Neural cell (in vitro differentiated cells): ENCODE data around the gene HS6ST1. TPM values are rescaled to one million over a fixed set of nuclear protein-coding genes. Genes with fewer than 3 reads are reported as not detected.

Experiments
- H2AFZ ChIP-seq: fragments of 200-600, 300-800 bp; sonication (generic), shearing (Covaris generic); 2 replicates; pipeline ENCODE4 v1.6.0; 2014; ENCODE audit warnings: low read depth, mild to moderate bottlenecking, antibody characterized with exemption, low read length, moderate library complexity
- H3F3A ChIP-seq: fragments of 200-600 bp; shearing (Covaris generic); 2 replicates; pipeline ENCODE4 v1.6.1; 2016; ENCODE audit warnings: mild to moderate bottlenecking, moderate library complexity, mixed read lengths, antibody characterized with exemption, low read length; ENCODE audit not compliant: insufficient read depth, poor library complexity, severe bottlenecking
- H3K27ac ChIP-seq: fragments of 200-600, 300-800 bp; sonication (generic), shearing (Covaris generic); 2 replicates; pipeline ENCODE4 v1.5.1; 2014; ENCODE audit warnings: mild to moderate bottlenecking, low read length, moderate library complexity
- H3K27me3 ChIP-seq: fragments of 300-800, 200-600 bp; sonication (generic), shearing (Covaris generic); 2 replicates; pipeline ENCODE4 v1.6.0; 2014; ENCODE audit warnings: mild to moderate bottlenecking, low read depth, low read length, moderate library complexity; ENCODE audit not compliant: insufficient read depth
- H3K36me3 ChIP-seq: fragments of 300-800, 200-600 bp; sonication (generic), shearing (Covaris generic); 2 replicates; pipeline ENCODE4 v1.5.1; 2014; ENCODE audit warnings: mild to moderate bottlenecking, antibody characterized with exemption, low read length, moderate library complexity; ENCODE audit not compliant: insufficient read depth
- H3K4me2 ChIP-seq: fragments of 300-800, 200-600 bp; sonication (generic), shearing (Covaris generic); 2 replicates; pipeline ENCODE4 v1.6.0; 2014; ENCODE audit warnings: mild to moderate bottlenecking, low read length
- H3K4me3 ChIP-seq: fragments of 300-800, 200-600 bp; sonication (generic), shearing (Covaris generic); 2 replicates; pipeline ENCODE4 v1.5.1; 2014; ENCODE audit warnings: mild to moderate bottlenecking, low read length, moderate library complexity
- H3K79me2 ChIP-seq: fragments of 200-600 bp; shearing (Covaris generic); replicated peaks from 2 replicates; pipeline ENCODE4 v1.6.0; 2014; ENCODE audit warnings: mild to moderate bottlenecking, low read length, moderate library complexity; ENCODE audit not compliant: insufficient read depth
- H3K9ac ChIP-seq: fragments of 300-800, 200-600 bp; sonication (generic), shearing (Covaris generic); 2 replicates; pipeline ENCODE4 v1.6.1; 2016; ENCODE audit warnings: mild to moderate bottlenecking, low read length, mixed read lengths
- H3K9me2 ChIP-seq: fragments of 200-600 bp; shearing (Covaris generic); 2 replicates; pipeline ENCODE4 v1.6.1; 2016; ENCODE audit warnings: mild to moderate bottlenecking, low read length, mixed read lengths; ENCODE audit not compliant: insufficient read depth
- H3K9me3 ChIP-seq: fragments of 200-600, 300-800 bp; sonication (generic), shearing (Covaris generic); 2 replicates; pipeline ENCODE4 v1.6.1; 2016; ENCODE audit warnings: mild to moderate bottlenecking, mixed run types, low read length, moderate library complexity, mixed read lengths
- H4K20me1 ChIP-seq: fragments of 200-600 bp; shearing (Covaris generic); 2 replicates; pipeline ENCODE4 v1.6.1; 2016; ENCODE audit warnings: mild to moderate bottlenecking, mixed run types; ENCODE audit not compliant: insufficient read depth
- CTCF ChIP-seq: fragments of 450-650 bp; IDR thresholded peaks from 2 replicates; pipeline ENCODE4 v1.5.1; 2014; ENCODE audit warnings: antibody characterized with exemption, mild to moderate bottlenecking, moderate library complexity; ENCODE audit not compliant: poor library complexity, severe bottlenecking
- EP300 ChIP-seq: fragments of 450-650 bp; conservative IDR thresholded peaks from 2 replicates; pipeline ENCODE4 v1.6.1; 2014; ENCODE audit warnings: antibody characterized with exemption, mild to moderate bottlenecking, moderate library complexity; ENCODE audit not compliant: poor library complexity, severe bottlenecking
- EZH2 ChIP-seq: fragments of 200-600, 300-800 bp; shearing (Covaris generic), sonication (generic); IDR thresholded peaks from 2 replicates; pipeline ENCODE4 v1.6.1; 2014; ENCODE audit warnings: antibody characterized with exemption, low read length, borderline replicate concordance, mild to moderate bottlenecking; ENCODE audit not compliant: insufficient read depth, poor library complexity, severe bottlenecking
- MXI1 ChIP-seq: fragments of 450-650 bp; conservative IDR thresholded peaks from 2 replicates; pipeline ENCODE4 v1.6.1; 2014; ENCODE audit warnings: antibody characterized with exemption, mild to moderate bottlenecking; ENCODE audit not compliant: poor library complexity, severe bottlenecking
- POLR2AphosphoS5 ChIP-seq: IDR thresholded peaks from 2 replicates; pipeline ENCODE4 v1.6.1; 2012
- RAD21 ChIP-seq: fragments of 450-650 bp; conservative IDR thresholded peaks from 2 replicates; pipeline ENCODE4 v1.6.1; 2014; ENCODE audit warnings: antibody characterized with exemption, mild to moderate bottlenecking, moderate library complexity
- REST ChIP-seq: IDR thresholded peaks from 2 replicates; pipeline ENCODE4 v1.6.1; 2012; ENCODE audit warnings: borderline replicate concordance
- SMC3 ChIP-seq: fragments of 450-650 bp; conservative IDR thresholded peaks from 2 replicates; pipeline ENCODE4 v1.6.1; 2014; ENCODE audit warnings: antibody characterized with exemption, mild to moderate bottlenecking, moderate library complexity; ENCODE audit not compliant: poor library complexity
- TAF1 ChIP-seq: IDR thresholded peaks from 2 replicates; pipeline ENCODE4 v1.6.1; 2012; ENCODE audit warnings: low read depth
- polyA plus RNA-seq: library from polyadenylated mRNA; depleted of rRNA; stranded (reverse); fragments of >200 nt; gene quantifications from 2 replicates; pipeline ENCODE4 v1.2.3, GENCODE V29; 2014

Gene HS6ST1
- polyA plus RNA-seq, 1 donor from 2014 or later = 44.1 TPM

GRCh38 chr2:128361376-128362131 is 42.9 kb upstream of the HS6ST1 start:
- no peaks in the 10 kb centered on the region for H3K9me2 ChIP-seq
- H3K9ac ChIP-seq = no peak overlapping the region

GRCh38 chr2:128360711-128361110 is 42.0 kb upstream of the HS6ST1 start:
- no peak overlapping the region for H3K4me2 ChIP-seq
- no peaks in the 10 kb centered on the region for H3F3A ChIP-seq
- no peaks in the 10 kb centered on the region for H3K9me2 ChIP-seq
- H3K9ac ChIP-seq = no peak overlapping the region
- H3K79me2 ChIP-seq = no peaks in the 10 kb centered on the region
- no peaks in the 10 kb centered on the region for H3K9me3 ChIP-seq
- no peak overlapping the region for H3K27ac ChIP-seq
- TF ChIP-seq EP300 = no peak
- no peak for TF ChIP-seq REST
- H4K20me1 ChIP-seq = no peaks in the 10 kb centered on the region
- no peak overlapping the region for H2AFZ ChIP-seq
- no peak overlapping the region for H3K4me3 ChIP-seq
- no peaks in the 10 kb centered on the region for H3K36me3 ChIP-seq
- no peaks in the 10 kb centered on the region for H3K27me3 ChIP-seq

More at GRCh38 chr2:128361376-128362131, 42.9 kb upstream of the HS6ST1 start:
- Histone ChIP-seq H3K4me3 (no peak overlapping the region), H3K27me3 (no peaks in the 10 kb centered on the region), H3F3A (no peaks in the 10 kb centered on the region), H3K79me2 (no peaks in the 10 kb centered on the region), H2AFZ (no peak overlapping the region), H3K27ac (no peak overlapping the region), H3K4me2 (no peak overlapping the region), H3K36me3 (no peaks in the 10 kb centered on the region), H4K20me1 (no peaks in the 10 kb centered on the region), H3K9me3 (no peaks in the 10 kb centered on the region)
- no peak for TF ChIP-seq EP300
- TF ChIP-seq REST = no peak
- no peak for TF ChIP-seq MXI1
- no peak for TF ChIP-seq TAF1
- TF ChIP-seq POLR2AphosphoS5 = no peak
- no peak for TF ChIP-seq RAD21
- no peak for TF ChIP-seq EZH2
- no peak for TF ChIP-seq CTCF
- TF ChIP-seq SMC3 = no peak
